GM19043 (cell line): ENCODE results near the gene PCDHGA1.
"Not testable (repeated sequence)": the region's sequence is repeated elsewhere in the genome, so short reads cannot be mapped to it uniquely, and the experiment has no call there.

Source experiments
- ATAC-seq: cut with Tn5 transposase; IDR thresholded peaks from one replicate; pipeline ENCODE4 v1.9.1; 2021; ENCODE audit warnings: low read depth; ENCODE audit not compliant: unreplicated experiment

The PCDHGA1 gene

GRCh38 chr5:141375444-141376155 is 45.3 kb downstream of the PCDHGA1 start:
- not testable (repeated sequence) for ATAC-seq

DNA sequence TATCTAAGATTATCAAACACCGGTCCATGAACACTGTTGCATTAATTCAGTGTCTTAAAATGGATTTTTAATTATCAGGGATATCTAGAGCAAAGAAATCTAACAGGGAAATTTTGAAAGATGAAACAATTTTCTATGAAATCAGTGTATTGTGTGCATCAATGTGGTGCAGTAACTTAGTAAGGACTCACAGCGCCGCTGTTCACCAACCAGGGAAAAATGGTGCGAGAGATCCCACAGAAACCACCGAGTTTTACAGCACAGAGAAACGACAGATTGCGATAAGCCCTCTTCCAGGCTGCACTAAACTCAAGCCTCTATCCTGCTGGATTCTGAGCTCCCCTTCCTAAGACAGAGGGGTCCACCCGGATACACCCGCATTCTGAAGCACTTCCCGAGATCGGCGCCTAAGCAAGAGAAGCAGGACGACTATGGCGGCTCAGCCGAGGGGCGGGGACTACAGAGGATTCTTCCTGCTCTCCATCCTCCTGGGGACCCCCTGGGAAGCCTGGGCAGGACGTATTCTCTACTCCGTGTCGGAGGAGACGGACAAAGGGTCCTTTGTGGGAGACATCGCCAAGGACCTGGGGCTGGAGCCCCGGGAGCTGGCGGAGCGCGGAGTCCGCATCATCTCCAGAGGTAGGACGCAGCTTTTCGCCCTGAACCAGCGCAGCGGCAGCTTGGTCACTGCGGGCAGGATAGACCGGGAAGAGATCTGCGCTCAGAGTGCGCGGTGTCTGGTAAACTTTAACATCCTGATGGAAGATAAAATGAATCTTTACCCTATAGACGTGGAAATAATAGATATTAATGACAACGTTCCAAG is 52.4 kb downstream of the PCDHGA1 start, which contains the start of gene PCDHGA7:
TSS of gene PCDHGA7 (plus strand) at position 274 of the 826 bp plus-strand sequence. CDS start at position 432, 158 bp downstream.
- ATAC-seq: no peak

DNA sequence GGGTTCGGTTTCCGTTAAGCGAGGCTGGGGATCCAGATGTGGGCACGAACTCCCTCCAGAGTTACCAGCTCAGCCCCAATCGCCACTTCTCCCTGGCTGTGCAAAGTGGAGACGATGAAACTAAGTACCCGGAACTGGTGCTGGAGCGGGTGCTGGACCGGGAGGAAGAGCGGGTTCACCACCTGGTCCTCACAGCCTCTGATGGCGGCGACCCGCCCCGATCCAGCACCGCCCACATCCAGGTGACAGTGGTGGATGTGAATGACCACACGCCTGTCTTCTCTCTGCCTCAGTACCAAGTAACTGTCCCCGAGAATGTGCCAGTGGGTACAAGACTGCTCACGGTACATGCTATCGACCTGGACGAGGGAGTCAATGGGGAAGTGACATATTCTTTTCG is 53.0 kb downstream of the PCDHGA1 start:
- ATAC-seq: no peak

GRCh38 chr5:141384471-141385267 is 54.4 kb downstream of the PCDHGA1 start:
- ATAC-seq: no peak

- ATAC-seq: not testable (repeated sequence)
Measured at GRCh38 chr5:141387557-141388311, 57.4 kb downstream of the PCDHGA1 start, which contains the start of gene PCDHGB4. Gene PCDHGB4 (plus strand): TSS chr5:141387698. CDS start chr5:141387885, 187 bp downstream.

GRCh38 chr5:141388661-141389060 is 58.3 kb downstream of the PCDHGA1 start:
- ATAC-seq: no peak

DNA sequence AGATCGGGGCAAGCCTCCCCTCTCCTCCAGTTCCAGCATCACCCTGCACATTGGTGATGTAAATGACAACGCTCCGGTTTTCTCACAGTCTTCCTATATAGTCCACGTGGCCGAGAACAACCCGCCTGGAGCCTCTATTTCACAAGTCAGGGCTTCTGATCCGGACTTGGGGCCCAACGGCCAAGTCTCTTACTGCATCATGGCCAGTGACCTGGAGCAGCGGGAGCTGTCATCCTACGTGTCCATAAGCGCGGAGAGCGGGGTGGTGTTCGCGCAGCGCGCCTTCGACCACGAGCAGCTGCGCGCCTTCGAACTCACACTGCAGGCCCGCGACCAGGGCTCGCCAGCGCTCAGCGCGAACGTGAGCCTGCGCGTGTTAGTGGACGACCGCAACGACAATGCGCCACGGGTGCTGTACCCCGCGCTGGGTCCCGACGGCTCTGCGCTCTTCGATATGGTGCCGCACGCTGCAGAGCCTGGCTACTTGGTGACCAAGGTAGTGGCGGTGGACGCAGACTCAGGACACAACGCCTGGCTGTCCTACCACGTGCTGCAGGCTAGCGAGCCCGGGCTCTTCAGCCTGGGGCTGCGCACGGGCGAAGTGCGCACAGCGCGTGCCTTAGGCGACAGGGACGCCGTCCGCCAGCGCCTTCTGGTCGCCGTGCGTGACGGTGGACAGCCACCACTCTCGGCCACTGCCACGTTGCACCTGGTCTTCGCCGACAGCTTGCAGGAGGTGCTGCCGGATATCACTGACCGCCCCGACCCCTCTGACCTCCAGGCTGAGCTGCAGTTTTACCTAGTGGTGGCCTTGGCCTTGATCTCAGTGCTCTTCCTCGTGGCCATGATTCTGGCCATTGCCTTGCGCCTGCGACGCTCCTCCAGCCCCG is 59.1 kb downstream of the PCDHGA1 start:
- no peak for ATAC-seq

DNA sequence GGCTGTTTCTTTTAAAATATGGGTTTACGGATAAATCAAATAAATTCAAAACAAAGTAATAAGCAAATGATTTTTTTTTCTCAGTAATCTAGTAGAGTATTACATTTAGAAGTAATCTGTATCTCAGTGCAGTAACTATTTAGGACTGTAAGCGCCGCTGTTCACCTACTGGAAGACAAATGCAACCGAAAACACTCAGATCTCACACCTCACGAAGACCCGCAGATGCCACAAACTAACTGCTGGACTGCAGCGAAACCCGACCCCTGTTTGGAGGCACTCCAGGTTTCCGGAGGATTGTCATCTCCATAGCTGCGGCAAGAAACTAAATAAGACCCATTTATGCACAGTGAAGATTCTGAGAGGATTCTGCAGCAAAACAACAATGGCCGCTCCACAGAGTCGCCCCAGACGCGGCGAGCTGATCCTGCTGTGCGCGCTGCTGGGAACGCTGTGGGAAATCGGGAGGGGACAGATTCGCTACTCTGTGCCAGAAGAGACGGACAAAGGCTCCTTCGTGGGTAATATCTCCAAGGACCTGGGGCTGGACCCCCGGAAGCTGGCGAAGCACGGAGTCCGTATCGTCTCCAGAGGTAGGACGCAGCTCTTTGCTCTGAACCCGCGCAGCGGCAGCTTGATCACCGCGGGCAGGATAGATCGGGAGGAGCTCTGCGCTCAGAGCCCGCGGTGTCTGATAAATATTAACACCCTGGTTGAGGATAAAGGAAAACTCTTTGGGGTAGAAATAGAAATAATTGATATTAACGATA is 62.3 kb downstream of the PCDHGA1 start, which contains the start of gene PCDHGA8:
TSS of gene PCDHGA8 (plus strand) at position 205 of the 770 bp plus-strand sequence. CDS start at position 386, 181 bp downstream.
- no peak for ATAC-seq

DNA sequence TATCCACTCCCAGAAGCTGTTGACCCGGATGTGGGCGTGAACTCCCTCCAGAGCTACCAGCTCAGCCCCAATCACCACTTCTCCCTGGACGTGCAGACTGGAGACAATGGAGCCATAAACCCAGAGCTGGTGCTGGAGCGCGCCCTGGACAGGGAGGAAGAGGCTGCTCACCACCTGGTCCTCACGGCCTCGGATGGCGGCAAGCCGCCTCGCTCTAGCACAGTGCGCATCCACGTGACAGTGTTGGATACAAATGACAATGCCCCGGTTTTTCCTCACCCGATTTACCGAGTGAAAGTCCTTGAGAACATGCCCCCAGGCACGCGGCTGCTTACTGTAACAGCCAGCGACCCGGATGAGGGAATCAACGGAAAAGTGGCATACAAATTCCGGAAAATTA is 63.0 kb downstream of the PCDHGA1 start:
- no peak for ATAC-seq

GRCh38 chr5:141394401-141395187 is 64.3 kb downstream of the PCDHGA1 start:
- not testable (repeated sequence) for ATAC-seq

DNA sequence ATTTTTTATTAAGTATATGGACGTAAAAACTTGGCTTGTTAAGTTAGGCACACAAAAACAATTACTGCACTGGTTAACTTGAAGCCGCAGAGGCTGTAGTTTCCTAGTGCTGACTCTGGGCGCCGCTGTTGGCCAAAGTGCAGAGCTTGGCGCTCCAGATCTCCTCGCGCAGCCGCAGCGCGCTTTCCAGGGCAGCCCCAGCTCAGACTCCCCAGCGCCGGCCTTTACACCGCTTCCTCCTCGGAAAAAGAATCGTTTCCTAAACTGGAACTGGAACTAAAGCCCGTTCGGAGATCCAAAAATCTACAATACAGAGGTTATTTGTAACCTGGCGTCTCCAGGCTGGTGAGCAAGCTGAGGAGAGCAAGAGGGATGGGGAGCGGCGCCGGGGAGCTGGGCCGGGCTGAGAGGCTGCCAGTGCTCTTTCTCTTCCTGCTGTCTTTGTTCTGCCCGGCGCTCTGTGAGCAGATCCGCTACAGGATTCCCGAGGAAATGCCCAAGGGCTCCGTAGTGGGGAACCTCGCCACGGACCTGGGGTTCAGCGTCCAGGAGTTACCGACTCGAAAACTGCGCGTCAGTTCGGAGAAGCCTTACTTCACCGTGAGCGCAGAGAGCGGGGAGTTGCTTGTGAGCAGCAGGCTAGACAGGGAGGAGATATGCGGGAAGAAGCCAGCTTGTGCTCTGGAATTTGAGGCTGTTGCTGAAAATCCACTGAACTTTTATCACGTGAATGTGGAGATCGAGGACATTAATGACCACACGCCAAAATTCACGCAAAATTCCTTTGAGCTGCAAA is 67.6 kb downstream of the PCDHGA1 start, which contains the start of gene PCDHGB5:
TSS of gene PCDHGB5 (plus strand) at position 192 of the 796 bp plus-strand sequence. CDS start at position 373, 181 bp downstream.
- ATAC-seq: peak; percentile 96

GRCh38 chr5:141398608-141399007 is 68.3 kb downstream of the PCDHGA1 start:
- ATAC-seq: no peak

- ATAC-seq: no peak
Measured at GRCh38 chr5:141399555-141400258, 69.4 kb downstream of the PCDHGA1 start.

DNA sequence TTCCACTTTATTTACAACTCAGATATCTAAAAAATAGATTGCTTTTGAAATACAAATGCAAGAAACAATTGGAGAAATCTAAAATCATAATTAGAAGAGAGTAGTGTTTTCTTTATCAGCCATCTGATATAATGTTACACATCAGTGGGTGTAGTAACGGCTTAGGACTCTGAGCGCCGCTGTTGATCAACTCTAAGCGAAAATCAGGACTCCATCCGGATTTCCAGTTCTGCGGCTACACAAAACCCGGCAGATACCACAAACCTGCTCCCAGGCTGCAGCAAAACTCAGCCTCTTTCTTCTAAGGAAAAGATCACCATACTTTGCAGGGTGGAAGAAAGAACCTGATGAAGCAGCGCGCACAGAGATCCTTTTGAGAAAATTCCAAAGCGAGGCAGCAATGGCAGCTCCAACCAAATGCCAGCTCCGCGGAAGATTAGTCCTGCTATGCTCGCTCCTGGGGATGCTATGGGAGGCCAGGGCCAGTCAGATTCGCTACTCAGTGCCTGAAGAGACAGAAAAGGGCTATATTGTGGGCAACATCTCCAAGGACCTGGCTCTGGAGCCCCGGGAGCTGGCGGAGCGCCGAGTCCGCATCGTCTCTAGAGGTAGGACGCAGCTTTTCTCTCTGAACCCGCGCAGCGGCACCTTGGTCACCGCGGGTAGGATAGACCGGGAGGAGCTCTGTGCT is 72.4 kb downstream of the PCDHGA1 start, which contains the start of gene PCDHGA9:
TSS of gene PCDHGA9 (plus strand) at position 226 of the 691 bp plus-strand sequence. CDS start at position 401, 175 bp downstream.
- no peak for ATAC-seq

GRCh38 chr5:141403387-141403786 is 73.1 kb downstream of the PCDHGA1 start:
- ATAC-seq: no peak
